PC-9 (cell line): ENCODE data around the gene STOX1. TPM values are rescaled to one million over a fixed set of nuclear protein-coding genes. Genes with fewer than 3 reads are reported as not detected.

Source experiments
- BruUV-seq: library from RNA; stranded (reverse); fragments of 400-500 nt; replicated peaks from 2 replicates; lab custom pipeline; 2021; lab: Mats Ljungman, UMichigan
- CTCF ChIA-PET: fragments of 300-600 bp; sonication (Branson Sonifier 250); formaldehyde crosslinking; loops from one replicate; lab custom pipeline; 2022; ENCODE audit warnings: antibody characterized with exemption; lab: Charles Lee
- POLR2A ChIA-PET: fragments of 300-600 bp; sonication (Branson Sonifier 250); formaldehyde crosslinking; loops from one replicate; lab custom pipeline; 2022; ENCODE audit warnings: antibody characterized with exemption; ENCODE audit not compliant: unreplicated experiment; lab: Charles Lee
- DNase-seq, 2 experiments: peaks; one replicate each; pipeline versions ENCODE4 v3.0.0 to v3.0.0-alpha.2; 2015 to 2022; ENCODE audit warnings: mixed read lengths in 1 of 2
- H2AFZ ChIP-seq: fragments of 200-600 bp; sonication (generic); 2 replicates; pipeline ENCODE4 v1.8.1; 2017; ENCODE audit warnings: antibody characterized with exemption
- H3F3A ChIP-seq: fragments of 200-600 bp; sonication (generic); 2 replicates; pipeline ENCODE4 v1.8.1; 2017; ENCODE audit warnings: antibody characterized with exemption, mild to moderate bottlenecking, low read depth; ENCODE audit not compliant: insufficient read depth
- H3K27ac ChIP-seq: fragments of 200-600 bp; sonication (generic); 2 replicates; pipeline ENCODE4 v1.6.1; 2016; ENCODE audit warnings: mixed run types
- H3K27me3 ChIP-seq: fragments of 200-600 bp; sonication (generic); 2 replicates; pipeline ENCODE4 v1.6.1; 2016; ENCODE audit warnings: low read depth, mixed run types; ENCODE audit not compliant: insufficient read depth
- H3K36me3 ChIP-seq: fragments of 200-600 bp; sonication (generic); 2 replicates; pipeline ENCODE4 v1.6.1; 2016; ENCODE audit warnings: low read depth, mixed run types
- H3K4me1 ChIP-seq: fragments of 200-600 bp; sonication (generic); replicated peaks from 2 replicates; pipeline ENCODE4 v1.6.1; 2016; ENCODE audit warnings: mixed run types; ENCODE audit not compliant: insufficient read depth
- H3K4me2 ChIP-seq: fragments of 200-600 bp; sonication (generic); 2 replicates; pipeline ENCODE4 v1.6.1; 2017; ENCODE audit warnings: mixed run types
- H3K4me3 ChIP-seq: fragments of 200-600 bp; sonication (generic); 2 replicates; pipeline ENCODE4 v1.6.1; 2016; ENCODE audit warnings: mixed run types
- H3K79me2 ChIP-seq: fragments of 200-600 bp; sonication (generic); 2 replicates; pipeline ENCODE4 v1.6.1; 2017; ENCODE audit warnings: low read depth, mixed run types
- H3K9me2 ChIP-seq: fragments of 200-600 bp; sonication (generic); 2 replicates; pipeline ENCODE4 v1.8.1; 2017; ENCODE audit warnings: mild to moderate bottlenecking; ENCODE audit not compliant: insufficient read depth
- H3K9me3 ChIP-seq: fragments of 200-600 bp; sonication (generic); 2 replicates; pipeline ENCODE4 v1.8.1; 2016; ENCODE audit warnings: low read depth; ENCODE audit not compliant: insufficient read depth
- H4K20me1 ChIP-seq: fragments of 200-600 bp; sonication (generic); 2 replicates; pipeline ENCODE4 v1.8.1; 2017; ENCODE audit not compliant: insufficient read depth
- CTCF ChIP-seq: fragments of 200-600 bp; sonication (generic); conservative IDR thresholded peaks from 2 replicates; pipeline ENCODE4 v1.6.1; 2017; ENCODE audit warnings: mixed run types, antibody characterized with exemption, mild to moderate bottlenecking, moderate library complexity
- EZH2 ChIP-seq: fragments of 200-600 bp; sonication (generic); IDR thresholded peaks from 2 replicates; pipeline ENCODE4 v1.8.0; 2017; ENCODE audit warnings: antibody characterized with exemption, low read depth
- intact Hi-C: fragments of 100-400 bp; cut with micrococcal nuclease; formaldehyde crosslinking; loops from one replicate; pipeline ENCODE4 v1.10.0; 2022; ENCODE audit not compliant: unreplicated experiment
- total RNA-seq: library from RNA; stranded (reverse); gene quantifications from 2 replicates; pipeline ENCODE4 v1.2.3, GENCODE V29; 2021

STOX1 gene
- total RNA-seq, 1 experiment from 2014 or later, result 4.4 TPM

- DNase-seq, result no peak
- TF ChIP-seq CTCF (no peak), EZH2 (no peak)
- Histone ChIP-seq H3K9me3 (no peaks in the 10 kb centered on the region), H3F3A (peaks cover 10% of the 10 kb centered on the region; the same call in 1 of the 2 replicates), H3K9me2 (no peaks in the 10 kb centered on the region), H3K79me2 (no peaks in the 10 kb centered on the region), H3K36me3 (no peaks in the 10 kb centered on the region), H2AFZ (no peak overlapping the region), H3K4me1 (0 out of 2 replicates have a peak, but pooled peaks cover 15% of the 10 kb centered on the region), H3K27ac (no peak overlapping the region), H3K4me3 (no peak overlapping the region; the same call in 1 of the 2 replicates), H4K20me1 (no peaks in the 10 kb centered on the region), H3K4me2 (peak overlapping the region; percentile 72; the same call in 1 of the 2 replicates), H3K27me3 (no peaks in the 10 kb centered on the region)
- ChIA-PET CTCF (no interaction called here), POLR2A (no interaction called here)
- TSS peak; percentile 55 for BruUV-seq
- intact Hi-C loops, result no loop called here
Observed at GRCh38 chr10:68828833-68829232, 1.5 kb downstream of the STOX1 start.

GRCh38 chr10:68829521-68829920 is 2.2 kb downstream of the STOX1 start:
- H3K27me3 ChIP-seq, result no peaks in the 10 kb centered on the region
- no peak overlapping the region for H2AFZ ChIP-seq
- no peaks in the 10 kb centered on the region for H3K9me2 ChIP-seq
- ChIA-PET CTCF (interaction anchor here (0.6 kb wide), 1 partner anchor 56 kb away, joined by 5 read pairs; no protein-coding TSS in a partner anchor), POLR2A (no interaction called here)
- no peak overlapping the region for H3K4me2 ChIP-seq
- H3K27ac ChIP-seq, result no peak overlapping the region
- 0 out of 2 replicates have a peak, but pooled peaks cover 15% of the 10 kb centered on the region for H3K4me1 ChIP-seq
- no peak overlapping the region for H3K4me3 ChIP-seq
- TF ChIP-seq CTCF, result no peak
- TF ChIP-seq EZH2, result no peak
- BruUV-seq, result no TSS peak
- DNase-seq, result no peak
- H3K79me2 ChIP-seq, result no peaks in the 10 kb centered on the region
- intact Hi-C loops, result no loop called here
- H3K36me3 ChIP-seq, result no peaks in the 10 kb centered on the region
- H4K20me1 ChIP-seq, result no peaks in the 10 kb centered on the region
- peaks cover 10% of the 10 kb centered on the region; the same call in 1 of the 2 replicates for H3F3A ChIP-seq
- H3K9me3 ChIP-seq, result no peaks in the 10 kb centered on the region

GRCh38 chr10:68829952-68830351 is 2.6 kb downstream of the STOX1 start:
- H2AFZ ChIP-seq, result no peak overlapping the region
- no peak overlapping the region for H3K4me3 ChIP-seq
- H3K4me2 ChIP-seq, result no peak overlapping the region
- BruUV-seq, result no TSS peak
- intact Hi-C loops, result no loop called here
- ChIA-PET CTCF (interaction anchor here (0.6 kb wide), 1 partner anchor 56 kb away, joined by 5 read pairs; no protein-coding TSS in a partner anchor), POLR2A (no interaction called here)
- H3K79me2 ChIP-seq, result no peaks in the 10 kb centered on the region
- H3K9me3 ChIP-seq, result no peaks in the 10 kb centered on the region
- no peaks in the 10 kb centered on the region for H4K20me1 ChIP-seq
- H3K27me3 ChIP-seq, result no peaks in the 10 kb centered on the region
- H3K36me3 ChIP-seq, result no peaks in the 10 kb centered on the region
- DNase-seq, result no peak
- no peaks in the 10 kb centered on the region for H3K9me2 ChIP-seq
- no peak overlapping the region for H3K27ac ChIP-seq
- H3K4me1 ChIP-seq, result 0 out of 2 replicates have a peak, but pooled peaks cover 15% of the 10 kb centered on the region
- peaks cover 10% of the 10 kb centered on the region; the same call in 1 of the 2 replicates for H3F3A ChIP-seq
- no peak for TF ChIP-seq CTCF
